Neural cell (in vitro differentiated cells): ENCODE data around the gene TMEM52B. TPM values are rescaled to one million over a fixed set of nuclear protein-coding genes. Genes with fewer than 3 reads are reported as not detected.

Experiments used
- H2AFZ ChIP-seq: fragments of 200-600, 300-800 bp; sonication (generic), shearing (Covaris generic); 2 replicates; pipeline ENCODE4 v1.6.0; 2014; ENCODE audit warnings: low read depth, mild to moderate bottlenecking, antibody characterized with exemption, low read length, moderate library complexity
- H3F3A ChIP-seq: fragments of 200-600 bp; shearing (Covaris generic); 2 replicates; pipeline ENCODE4 v1.6.1; 2016; ENCODE audit warnings: mild to moderate bottlenecking, moderate library complexity, mixed read lengths, antibody characterized with exemption, low read length; ENCODE audit not compliant: insufficient read depth, poor library complexity, severe bottlenecking
- H3K27ac ChIP-seq: fragments of 200-600, 300-800 bp; sonication (generic), shearing (Covaris generic); 2 replicates; pipeline ENCODE4 v1.5.1; 2014; ENCODE audit warnings: mild to moderate bottlenecking, low read length, moderate library complexity
- H3K27me3 ChIP-seq: fragments of 300-800, 200-600 bp; sonication (generic), shearing (Covaris generic); 2 replicates; pipeline ENCODE4 v1.6.0; 2014; ENCODE audit warnings: mild to moderate bottlenecking, low read depth, low read length, moderate library complexity; ENCODE audit not compliant: insufficient read depth
- H3K36me3 ChIP-seq: fragments of 300-800, 200-600 bp; sonication (generic), shearing (Covaris generic); 2 replicates; pipeline ENCODE4 v1.5.1; 2014; ENCODE audit warnings: mild to moderate bottlenecking, antibody characterized with exemption, low read length, moderate library complexity; ENCODE audit not compliant: insufficient read depth
- H3K4me2 ChIP-seq: fragments of 300-800, 200-600 bp; sonication (generic), shearing (Covaris generic); 2 replicates; pipeline ENCODE4 v1.6.0; 2014; ENCODE audit warnings: mild to moderate bottlenecking, low read length
- H3K4me3 ChIP-seq: fragments of 300-800, 200-600 bp; sonication (generic), shearing (Covaris generic); 2 replicates; pipeline ENCODE4 v1.5.1; 2014; ENCODE audit warnings: mild to moderate bottlenecking, low read length, moderate library complexity
- H3K79me2 ChIP-seq: fragments of 200-600 bp; shearing (Covaris generic); replicated peaks from 2 replicates; pipeline ENCODE4 v1.6.0; 2014; ENCODE audit warnings: mild to moderate bottlenecking, low read length, moderate library complexity; ENCODE audit not compliant: insufficient read depth
- H3K9ac ChIP-seq: fragments of 300-800, 200-600 bp; sonication (generic), shearing (Covaris generic); 2 replicates; pipeline ENCODE4 v1.6.1; 2016; ENCODE audit warnings: mild to moderate bottlenecking, low read length, mixed read lengths
- H3K9me2 ChIP-seq: fragments of 200-600 bp; shearing (Covaris generic); 2 replicates; pipeline ENCODE4 v1.6.1; 2016; ENCODE audit warnings: mild to moderate bottlenecking, low read length, mixed read lengths; ENCODE audit not compliant: insufficient read depth
- H3K9me3 ChIP-seq: fragments of 200-600, 300-800 bp; sonication (generic), shearing (Covaris generic); 2 replicates; pipeline ENCODE4 v1.6.1; 2016; ENCODE audit warnings: mild to moderate bottlenecking, mixed run types, low read length, moderate library complexity, mixed read lengths
- H4K20me1 ChIP-seq: fragments of 200-600 bp; shearing (Covaris generic); 2 replicates; pipeline ENCODE4 v1.6.1; 2016; ENCODE audit warnings: mild to moderate bottlenecking, mixed run types; ENCODE audit not compliant: insufficient read depth
- EP300 ChIP-seq: fragments of 450-650 bp; conservative IDR thresholded peaks from 2 replicates; pipeline ENCODE4 v1.6.1; 2014; ENCODE audit warnings: antibody characterized with exemption, mild to moderate bottlenecking, moderate library complexity; ENCODE audit not compliant: poor library complexity, severe bottlenecking
- EZH2 ChIP-seq: fragments of 200-600, 300-800 bp; shearing (Covaris generic), sonication (generic); IDR thresholded peaks from 2 replicates; pipeline ENCODE4 v1.6.1; 2014; ENCODE audit warnings: antibody characterized with exemption, low read length, borderline replicate concordance, mild to moderate bottlenecking; ENCODE audit not compliant: insufficient read depth, poor library complexity, severe bottlenecking
- MXI1 ChIP-seq: fragments of 450-650 bp; conservative IDR thresholded peaks from 2 replicates; pipeline ENCODE4 v1.6.1; 2014; ENCODE audit warnings: antibody characterized with exemption, mild to moderate bottlenecking; ENCODE audit not compliant: poor library complexity, severe bottlenecking
- POLR2AphosphoS5 ChIP-seq: IDR thresholded peaks from 2 replicates; pipeline ENCODE4 v1.6.1; 2012
- RAD21 ChIP-seq: fragments of 450-650 bp; conservative IDR thresholded peaks from 2 replicates; pipeline ENCODE4 v1.6.1; 2014; ENCODE audit warnings: antibody characterized with exemption, mild to moderate bottlenecking, moderate library complexity
- SMC3 ChIP-seq: fragments of 450-650 bp; conservative IDR thresholded peaks from 2 replicates; pipeline ENCODE4 v1.6.1; 2014; ENCODE audit warnings: antibody characterized with exemption, mild to moderate bottlenecking, moderate library complexity; ENCODE audit not compliant: poor library complexity
- TAF1 ChIP-seq: IDR thresholded peaks from 2 replicates; pipeline ENCODE4 v1.6.1; 2012; ENCODE audit warnings: low read depth
- polyA plus RNA-seq: library from polyadenylated mRNA; depleted of rRNA; stranded (reverse); fragments of >200 nt; gene quantifications from 2 replicates; pipeline ENCODE4 v1.2.3, GENCODE V29; 2014
- TF ChIP-seq, protein P1 (sequence below): IDR thresholded peaks from 2 replicates; pipeline ENCODE4 v1.6.1; 2012; ENCODE audit warnings: borderline replicate concordance
- TF ChIP-seq, protein P2 (sequence below): fragments of 450-650 bp; IDR thresholded peaks from 2 replicates; pipeline ENCODE4 v1.5.1; 2014; ENCODE audit warnings: antibody characterized with exemption, mild to moderate bottlenecking, moderate library complexity; ENCODE audit not compliant: poor library complexity, severe bottlenecking

TMEM52B gene
- polyA plus RNA-seq, 1 donor from 2014 or later, result not detected

- no peak overlapping the region for H2AFZ ChIP-seq
- H3K4me3 ChIP-seq, result no peak overlapping the region
- no peaks in the 10 kb centered on the region for H3K27me3 ChIP-seq
- H3K36me3 ChIP-seq, result no peaks in the 10 kb centered on the region
- no peaks in the 10 kb centered on the region for H3K9me2 ChIP-seq
- no peaks in the 10 kb centered on the region for H3F3A ChIP-seq
- H3K4me2 ChIP-seq, result no peak overlapping the region
- no peaks in the 10 kb centered on the region for H4K20me1 ChIP-seq
- TF ChIP-seq, protein P1, sequence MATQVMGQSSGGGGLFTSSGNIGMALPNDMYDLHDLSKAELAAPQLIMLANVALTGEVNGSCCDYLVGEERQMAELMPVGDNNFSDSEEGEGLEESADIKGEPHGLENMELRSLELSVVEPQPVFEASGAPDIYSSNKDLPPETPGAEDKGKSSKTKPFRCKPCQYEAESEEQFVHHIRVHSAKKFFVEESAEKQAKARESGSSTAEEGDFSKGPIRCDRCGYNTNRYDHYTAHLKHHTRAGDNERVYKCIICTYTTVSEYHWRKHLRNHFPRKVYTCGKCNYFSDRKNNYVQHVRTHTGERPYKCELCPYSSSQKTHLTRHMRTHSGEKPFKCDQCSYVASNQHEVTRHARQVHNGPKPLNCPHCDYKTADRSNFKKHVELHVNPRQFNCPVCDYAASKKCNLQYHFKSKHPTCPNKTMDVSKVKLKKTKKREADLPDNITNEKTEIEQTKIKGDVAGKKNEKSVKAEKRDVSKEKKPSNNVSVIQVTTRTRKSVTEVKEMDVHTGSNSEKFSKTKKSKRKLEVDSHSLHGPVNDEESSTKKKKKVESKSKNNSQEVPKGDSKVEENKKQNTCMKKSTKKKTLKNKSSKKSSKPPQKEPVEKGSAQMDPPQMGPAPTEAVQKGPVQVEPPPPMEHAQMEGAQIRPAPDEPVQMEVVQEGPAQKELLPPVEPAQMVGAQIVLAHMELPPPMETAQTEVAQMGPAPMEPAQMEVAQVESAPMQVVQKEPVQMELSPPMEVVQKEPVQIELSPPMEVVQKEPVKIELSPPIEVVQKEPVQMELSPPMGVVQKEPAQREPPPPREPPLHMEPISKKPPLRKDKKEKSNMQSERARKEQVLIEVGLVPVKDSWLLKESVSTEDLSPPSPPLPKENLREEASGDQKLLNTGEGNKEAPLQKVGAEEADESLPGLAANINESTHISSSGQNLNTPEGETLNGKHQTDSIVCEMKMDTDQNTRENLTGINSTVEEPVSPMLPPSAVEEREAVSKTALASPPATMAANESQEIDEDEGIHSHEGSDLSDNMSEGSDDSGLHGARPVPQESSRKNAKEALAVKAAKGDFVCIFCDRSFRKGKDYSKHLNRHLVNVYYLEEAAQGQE, result no peak
- TF ChIP-seq, protein P2, sequence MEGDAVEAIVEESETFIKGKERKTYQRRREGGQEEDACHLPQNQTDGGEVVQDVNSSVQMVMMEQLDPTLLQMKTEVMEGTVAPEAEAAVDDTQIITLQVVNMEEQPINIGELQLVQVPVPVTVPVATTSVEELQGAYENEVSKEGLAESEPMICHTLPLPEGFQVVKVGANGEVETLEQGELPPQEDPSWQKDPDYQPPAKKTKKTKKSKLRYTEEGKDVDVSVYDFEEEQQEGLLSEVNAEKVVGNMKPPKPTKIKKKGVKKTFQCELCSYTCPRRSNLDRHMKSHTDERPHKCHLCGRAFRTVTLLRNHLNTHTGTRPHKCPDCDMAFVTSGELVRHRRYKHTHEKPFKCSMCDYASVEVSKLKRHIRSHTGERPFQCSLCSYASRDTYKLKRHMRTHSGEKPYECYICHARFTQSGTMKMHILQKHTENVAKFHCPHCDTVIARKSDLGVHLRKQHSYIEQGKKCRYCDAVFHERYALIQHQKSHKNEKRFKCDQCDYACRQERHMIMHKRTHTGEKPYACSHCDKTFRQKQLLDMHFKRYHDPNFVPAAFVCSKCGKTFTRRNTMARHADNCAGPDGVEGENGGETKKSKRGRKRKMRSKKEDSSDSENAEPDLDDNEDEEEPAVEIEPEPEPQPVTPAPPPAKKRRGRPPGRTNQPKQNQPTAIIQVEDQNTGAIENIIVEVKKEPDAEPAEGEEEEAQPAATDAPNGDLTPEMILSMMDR, result peak; percentile 89
- TF ChIP-seq SMC3 (peak; percentile 92), RAD21 (peak; percentile 90)
- no peak overlapping the region for H3K27ac ChIP-seq
- no peak overlapping the region for H3K9ac ChIP-seq
- no peaks in the 10 kb centered on the region for H3K9me3 ChIP-seq
- H3K79me2 ChIP-seq, result no peaks in the 10 kb centered on the region
Measured at GRCh38 chr12:10235761-10236631, 57.2 kb downstream of the TMEM52B start.

DNA sequence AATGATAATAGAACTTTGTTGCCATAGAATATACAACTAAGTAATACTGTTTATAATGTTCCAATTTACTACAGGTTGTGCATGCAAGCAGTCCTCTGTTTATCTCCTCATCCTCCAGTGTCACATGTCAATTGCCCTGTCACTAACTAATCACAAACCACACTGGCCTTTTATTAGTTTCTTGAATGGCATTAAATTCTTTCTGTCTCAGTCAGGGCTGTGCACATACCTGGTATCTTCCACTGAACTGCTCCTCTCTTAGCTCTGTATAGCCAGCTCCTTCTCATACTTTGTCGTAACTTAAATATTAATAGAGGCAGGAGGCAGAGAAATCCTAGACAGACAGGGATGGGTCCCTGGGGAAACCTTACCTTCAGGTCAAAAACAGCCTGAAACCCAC is 57.9 kb downstream of the TMEM52B start:
- Histone ChIP-seq H3K79me2 (no peaks in the 10 kb centered on the region), H3K9me2 (no peaks in the 10 kb centered on the region), H3K36me3 (no peaks in the 10 kb centered on the region), H3K4me2 (no peak overlapping the region), H4K20me1 (no peaks in the 10 kb centered on the region), H3K27ac (no peak overlapping the region), H3K4me3 (no peak overlapping the region), H3K9ac (no peak overlapping the region), H2AFZ (no peak overlapping the region), H3K9me3 (no peaks in the 10 kb centered on the region), H3K27me3 (no peaks in the 10 kb centered on the region), H3F3A (no peaks in the 10 kb centered on the region)
- TF ChIP-seq RAD21 (no peak), POLR2AphosphoS5 (no peak), EZH2 (no peak)

DNA sequence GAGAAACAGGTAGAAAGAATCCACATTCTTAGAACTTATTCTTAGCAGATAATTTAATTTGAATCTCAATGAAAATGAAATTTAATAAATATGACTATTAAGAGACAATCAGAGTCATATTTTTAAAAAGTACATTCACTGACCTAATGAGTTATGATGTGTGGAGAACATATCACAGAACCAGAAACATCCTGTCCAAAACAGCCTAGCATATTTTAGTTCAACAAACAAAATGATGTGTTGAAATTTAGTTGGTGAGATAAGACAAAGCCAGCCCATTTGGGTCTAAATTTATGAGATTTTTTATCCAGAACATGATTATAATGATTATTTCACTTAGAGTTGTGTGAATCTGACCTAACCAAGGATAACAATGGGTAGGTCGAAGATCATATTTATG is 59.7 kb downstream of the TMEM52B start:
- no peaks in the 10 kb centered on the region for H3K36me3 ChIP-seq
- TF ChIP-seq SMC3 (no peak), EZH2 (no peak), EP300 (no peak), POLR2AphosphoS5 (no peak), MXI1 (no peak), TAF1 (no peak)
- TF ChIP-seq, protein P1, result no peak

More for the DNA sequence above, 59.7 kb downstream of the TMEM52B start:
- Histone ChIP-seq H3F3A (no peaks in the 10 kb centered on the region), H2AFZ (no peak overlapping the region), H3K27me3 (no peaks in the 10 kb centered on the region), H3K9ac (no peak overlapping the region), H4K20me1 (no peaks in the 10 kb centered on the region), H3K27ac (no peak overlapping the region), H3K9me3 (no peaks in the 10 kb centered on the region), H3K4me3 (no peak overlapping the region), H3K4me2 (no peak overlapping the region), H3K79me2 (no peaks in the 10 kb centered on the region), H3K9me2 (no peaks in the 10 kb centered on the region)
